ENCODE data around the gene OCEL1. TPM values are rescaled to one million over a fixed set of nuclear protein-coding genes. Genes with fewer than 3 reads are reported as not detected.

Gene OCEL1
- total RNA-seq, 2 donors from 2014 or later = 12.4 to 13.3 TPM

DNA sequence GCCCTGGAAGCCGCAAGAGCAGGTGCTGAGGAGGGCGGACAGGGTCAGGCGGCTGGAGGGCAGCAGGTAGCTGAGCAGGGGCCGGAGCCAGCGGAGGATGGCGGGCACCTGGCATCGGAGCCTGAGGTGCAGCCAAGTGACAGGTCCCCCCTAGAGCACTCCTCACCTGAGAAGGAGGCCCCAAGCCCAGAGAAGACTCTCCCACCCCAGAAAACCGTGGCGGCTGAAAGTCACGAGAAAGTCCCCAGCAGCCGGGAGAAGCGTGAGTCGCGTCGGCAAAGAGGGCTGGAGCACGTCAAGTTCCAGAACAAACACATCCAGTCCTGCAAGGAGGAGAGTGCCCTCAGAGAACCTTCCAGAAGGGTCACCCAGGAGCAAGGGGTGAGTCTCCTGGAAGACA is 31.4 kb upstream of the OCEL1 start:
- no peak for DNase-seq (ENCODE audit: low spot score)
- TF ChIP-seq, protein P1, sequence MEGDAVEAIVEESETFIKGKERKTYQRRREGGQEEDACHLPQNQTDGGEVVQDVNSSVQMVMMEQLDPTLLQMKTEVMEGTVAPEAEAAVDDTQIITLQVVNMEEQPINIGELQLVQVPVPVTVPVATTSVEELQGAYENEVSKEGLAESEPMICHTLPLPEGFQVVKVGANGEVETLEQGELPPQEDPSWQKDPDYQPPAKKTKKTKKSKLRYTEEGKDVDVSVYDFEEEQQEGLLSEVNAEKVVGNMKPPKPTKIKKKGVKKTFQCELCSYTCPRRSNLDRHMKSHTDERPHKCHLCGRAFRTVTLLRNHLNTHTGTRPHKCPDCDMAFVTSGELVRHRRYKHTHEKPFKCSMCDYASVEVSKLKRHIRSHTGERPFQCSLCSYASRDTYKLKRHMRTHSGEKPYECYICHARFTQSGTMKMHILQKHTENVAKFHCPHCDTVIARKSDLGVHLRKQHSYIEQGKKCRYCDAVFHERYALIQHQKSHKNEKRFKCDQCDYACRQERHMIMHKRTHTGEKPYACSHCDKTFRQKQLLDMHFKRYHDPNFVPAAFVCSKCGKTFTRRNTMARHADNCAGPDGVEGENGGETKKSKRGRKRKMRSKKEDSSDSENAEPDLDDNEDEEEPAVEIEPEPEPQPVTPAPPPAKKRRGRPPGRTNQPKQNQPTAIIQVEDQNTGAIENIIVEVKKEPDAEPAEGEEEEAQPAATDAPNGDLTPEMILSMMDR (IDR thresholded peaks at IDR 0.05) = no peak
- Histone ChIP-seq H3K9me3 (no peaks in the 10 kb centered on the region), H3K27ac (no peak overlapping the region), H3K36me3 (peaks cover 86% of the 10 kb centered on the region), H3K4me1 (ENCODE audit: control insufficient read depth in 1 of 2, low read depth in 2 of 2) (no peaks in the 10 kb centered on the region), H3K4me3 (no peak overlapping the region), H3K27me3 (replicated peaks; ENCODE audit: insufficient read depth) (no peaks in the 10 kb centered on the region)
- no peak for ATAC-seq (ENCODE audit: insufficient number of reproducible peaks, low FRiP score, low read depth)

DNA sequence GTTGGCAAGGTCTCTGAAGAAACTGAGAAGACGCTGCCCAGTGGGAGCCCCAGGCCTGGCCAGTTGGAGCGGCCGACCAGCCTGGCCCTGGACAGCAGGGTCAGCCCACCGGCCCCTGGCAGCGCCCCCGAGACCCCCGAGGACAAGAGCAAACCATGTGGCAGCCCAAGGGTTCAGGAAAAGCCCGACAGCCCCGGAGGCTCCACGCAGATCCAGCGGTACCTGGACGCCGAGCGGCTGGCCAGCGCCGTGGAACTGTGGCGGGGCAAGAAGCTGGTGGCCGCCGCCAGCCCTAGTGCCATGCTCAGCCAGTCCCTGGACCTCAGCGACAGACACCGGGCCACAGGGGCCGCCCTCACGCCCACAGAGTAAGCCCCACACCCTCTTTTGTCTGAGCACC is 30.9 kb upstream of the OCEL1 start:
- TF ChIP-seq, protein P1 (IDR thresholded peaks at IDR 0.05) = no peak
- H3K4me1 ChIP-seq (ENCODE audit: control insufficient read depth in 1 of 2, low read depth in 2 of 2) = no peaks in the 10 kb centered on the region
- no peaks in the 10 kb centered on the region for H3K9me3 ChIP-seq
- no peaks in the 10 kb centered on the region for H3K27me3 ChIP-seq (replicated peaks; ENCODE audit: insufficient read depth)
- H3K36me3 ChIP-seq = peaks cover 86% of the 10 kb centered on the region
- H3K4me3 ChIP-seq = no peak overlapping the region
- no peak overlapping the region for H3K27ac ChIP-seq
- no peak for ATAC-seq (ENCODE audit: insufficient number of reproducible peaks, low FRiP score, low read depth)
- no peak for DNase-seq (ENCODE audit: low spot score)

DNA sequence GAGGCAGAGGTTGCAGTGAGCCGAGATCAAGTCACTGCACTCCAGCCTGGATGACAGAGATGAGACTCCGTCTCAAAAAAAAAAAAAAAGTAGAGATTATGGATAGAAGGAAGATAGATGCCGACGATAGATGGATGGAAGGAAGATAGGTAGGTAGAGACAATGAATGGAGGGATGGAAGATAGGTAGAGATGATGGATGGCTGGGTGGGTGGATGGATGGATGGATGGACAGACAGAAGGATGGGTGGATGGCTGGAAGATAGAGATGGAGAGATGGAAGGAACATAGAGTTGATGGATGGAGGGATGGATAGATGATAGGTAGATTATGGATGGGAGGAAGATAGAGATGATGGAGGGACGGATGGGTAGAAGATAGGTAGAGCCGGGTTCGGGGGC is 29.4 kb upstream of the OCEL1 start:
- no peaks in the 10 kb centered on the region for H3K9me3 ChIP-seq
- no peaks in the 10 kb centered on the region for H3K4me1 ChIP-seq (ENCODE audit: control insufficient read depth in 1 of 2, low read depth in 2 of 2)
- peaks cover 86% of the 10 kb centered on the region for H3K36me3 ChIP-seq
- no peak for ATAC-seq (ENCODE audit: insufficient number of reproducible peaks, low FRiP score, low read depth)
- TF ChIP-seq, protein P1 (IDR thresholded peaks at IDR 0.05) = no peak
- H3K4me3 ChIP-seq = no peak overlapping the region
- no peak for DNase-seq (ENCODE audit: low spot score)
- no peak overlapping the region for H3K27ac ChIP-seq
- no peaks in the 10 kb centered on the region for H3K27me3 ChIP-seq (replicated peaks; ENCODE audit: insufficient read depth)

DNA sequence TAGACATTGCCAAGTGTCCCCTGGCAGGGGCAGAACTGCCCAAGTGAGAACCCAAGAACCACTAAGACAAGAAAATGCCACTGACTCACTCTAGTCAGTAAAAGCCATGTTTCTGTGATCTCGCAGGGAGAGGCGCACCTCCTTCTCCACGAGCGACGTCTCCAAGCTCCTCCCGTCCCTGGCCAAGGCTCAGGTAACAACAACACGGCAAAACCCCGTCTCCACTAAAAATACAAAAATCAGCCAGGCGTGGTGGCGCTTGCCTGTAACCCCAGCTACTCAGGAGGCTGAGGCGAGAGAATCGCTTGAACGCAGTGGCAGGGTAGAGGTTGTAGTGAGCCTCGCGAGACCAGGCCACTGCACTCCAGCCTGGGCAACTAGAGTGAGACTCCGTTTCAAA is 28.4 kb upstream of the OCEL1 start:
- Histone ChIP-seq H3K27me3 (replicated peaks; ENCODE audit: insufficient read depth) (no peaks in the 10 kb centered on the region), H3K9me3 (no peaks in the 10 kb centered on the region), H3K27ac (no peak overlapping the region), H3K4me1 (ENCODE audit: control insufficient read depth in 1 of 2, low read depth in 2 of 2) (no peaks in the 10 kb centered on the region), H3K4me3 (no peak overlapping the region), H3K36me3 (peaks cover 86% of the 10 kb centered on the region)
- no peak for ATAC-seq (ENCODE audit: insufficient number of reproducible peaks, low FRiP score, low read depth)
- TF ChIP-seq, protein P1 (IDR thresholded peaks at IDR 0.05) = no peak
- DNase-seq (ENCODE audit: low spot score) = no peak

DNA sequence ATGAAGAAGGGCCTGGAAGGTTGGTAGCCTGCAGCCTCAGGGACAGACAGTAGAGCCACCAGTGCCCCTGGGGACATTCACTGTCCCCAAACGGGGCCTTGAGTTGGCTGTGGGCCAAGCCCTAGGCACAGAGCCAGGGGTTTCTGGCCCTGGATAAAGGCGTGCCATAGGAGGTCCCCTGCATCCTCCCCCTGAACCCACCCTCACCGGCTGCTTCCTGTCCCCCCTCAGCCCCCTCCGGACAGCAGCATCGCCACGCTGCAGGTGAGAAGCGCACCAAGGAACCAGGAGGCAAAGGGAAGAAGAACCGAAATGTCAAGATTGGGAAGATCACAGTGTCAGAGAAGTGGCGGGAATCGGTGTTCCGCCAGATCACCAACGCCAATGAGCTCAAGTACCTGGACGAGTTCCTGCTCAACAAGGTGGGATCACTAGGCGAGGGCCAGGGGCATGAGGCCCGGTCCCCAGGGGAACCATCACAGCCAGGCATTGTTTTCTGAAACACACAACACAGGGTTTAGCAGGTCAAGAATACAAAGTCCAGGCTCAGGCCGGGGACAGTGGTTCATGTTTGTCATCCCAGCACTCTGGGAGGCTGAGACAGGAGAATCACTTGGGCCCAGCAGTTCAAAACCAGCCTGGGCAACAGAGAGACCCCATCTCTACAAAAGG is 25.5 kb upstream of the OCEL1 start:
- H3K4me3 ChIP-seq = no peak overlapping the region
- no peaks in the 10 kb centered on the region for H3K9me3 ChIP-seq
- H3K27ac ChIP-seq = no peak overlapping the region
- H3K27me3 ChIP-seq (replicated peaks; ENCODE audit: insufficient read depth) = no peaks in the 10 kb centered on the region
- TF ChIP-seq, protein P1 (IDR thresholded peaks at IDR 0.05) = no peak
- peaks cover 71% of the 10 kb centered on the region for H3K36me3 ChIP-seq
- no peak for ATAC-seq (ENCODE audit: insufficient number of reproducible peaks, low FRiP score, low read depth)
- no peaks in the 10 kb centered on the region for H3K4me1 ChIP-seq (ENCODE audit: control insufficient read depth in 1 of 2, low read depth in 2 of 2)
- no peak for DNase-seq (ENCODE audit: low spot score)

Data from thoracic aorta (tissue), 2 donors.